PFSK-1 (cell line): ENCODE measurements around the gene TELO2.

Source experiments
- POLR2AphosphoS5 ChIP-seq: IDR thresholded peaks from 2 replicates; pipeline ENCODE4 v1.6.1; 2012; ENCODE audit warnings: low read depth, mild to moderate bottlenecking, control low read depth, low read length, moderate library complexity
- TAF1 ChIP-seq: IDR thresholded peaks from 2 replicates; pipeline ENCODE4 v1.6.1; 2012; ENCODE audit warnings: low read length, control low read depth, borderline replicate concordance; ENCODE audit not compliant: insufficient read depth
- TF ChIP-seq, protein P1 (sequence below), 2 experiments: IDR thresholded peaks; 2 replicates each; pipeline versions ENCODE4 v1.6.1 to v1.8.0; 2011 to 2012; ENCODE audit warnings: low read depth in 2 of 2, low read length in 2 of 2, control low read depth in 1 of 2, inconsistent platforms in 1 of 2, mild to moderate bottlenecking in 1 of 2, moderate library complexity in 1 of 2; ENCODE audit not compliant: insufficient read depth in 1 of 2

DNA sequence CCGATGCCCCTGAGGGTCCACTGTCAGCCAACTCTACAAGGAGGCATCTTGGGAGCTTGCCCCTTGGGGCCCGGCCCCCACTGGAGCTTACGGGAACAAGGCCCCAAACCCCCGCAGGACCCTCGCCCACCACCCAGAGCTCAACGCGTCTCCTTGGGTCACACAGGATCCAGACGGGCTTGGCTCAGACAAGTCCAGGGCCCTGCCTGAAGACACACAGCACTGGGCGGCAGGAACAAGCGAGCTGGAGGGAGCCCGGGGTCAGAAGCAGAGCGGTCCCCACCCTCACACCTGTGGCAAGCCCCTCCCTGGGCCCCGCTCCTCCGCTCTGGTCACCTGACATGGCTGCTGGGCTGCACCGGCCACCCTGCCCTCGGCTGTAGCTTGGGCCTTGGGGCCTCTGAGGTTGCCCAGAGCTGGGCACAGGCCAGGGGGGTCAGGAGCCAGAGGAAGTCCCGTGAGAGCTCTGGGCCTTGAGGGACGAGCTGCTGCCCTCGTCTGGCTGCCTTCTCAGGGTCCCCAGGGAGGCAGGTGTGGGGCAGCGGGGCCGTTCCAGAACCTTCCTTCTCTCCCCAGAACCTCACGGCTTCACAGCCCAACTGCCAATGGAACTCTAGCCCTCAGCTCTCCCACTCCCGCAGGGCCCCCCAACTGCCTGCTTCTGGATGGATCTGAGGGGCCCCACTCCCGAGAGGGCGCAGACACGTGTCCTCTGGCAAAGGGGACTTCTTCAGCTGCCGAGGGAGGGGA lies 49.0 kb upstream of the TELO2 start, which contains the start of gene CCDC154:
- TF ChIP-seq POLR2AphosphoS5 (no peak), TAF1 (no peak)
- TF ChIP-seq, protein P1, sequence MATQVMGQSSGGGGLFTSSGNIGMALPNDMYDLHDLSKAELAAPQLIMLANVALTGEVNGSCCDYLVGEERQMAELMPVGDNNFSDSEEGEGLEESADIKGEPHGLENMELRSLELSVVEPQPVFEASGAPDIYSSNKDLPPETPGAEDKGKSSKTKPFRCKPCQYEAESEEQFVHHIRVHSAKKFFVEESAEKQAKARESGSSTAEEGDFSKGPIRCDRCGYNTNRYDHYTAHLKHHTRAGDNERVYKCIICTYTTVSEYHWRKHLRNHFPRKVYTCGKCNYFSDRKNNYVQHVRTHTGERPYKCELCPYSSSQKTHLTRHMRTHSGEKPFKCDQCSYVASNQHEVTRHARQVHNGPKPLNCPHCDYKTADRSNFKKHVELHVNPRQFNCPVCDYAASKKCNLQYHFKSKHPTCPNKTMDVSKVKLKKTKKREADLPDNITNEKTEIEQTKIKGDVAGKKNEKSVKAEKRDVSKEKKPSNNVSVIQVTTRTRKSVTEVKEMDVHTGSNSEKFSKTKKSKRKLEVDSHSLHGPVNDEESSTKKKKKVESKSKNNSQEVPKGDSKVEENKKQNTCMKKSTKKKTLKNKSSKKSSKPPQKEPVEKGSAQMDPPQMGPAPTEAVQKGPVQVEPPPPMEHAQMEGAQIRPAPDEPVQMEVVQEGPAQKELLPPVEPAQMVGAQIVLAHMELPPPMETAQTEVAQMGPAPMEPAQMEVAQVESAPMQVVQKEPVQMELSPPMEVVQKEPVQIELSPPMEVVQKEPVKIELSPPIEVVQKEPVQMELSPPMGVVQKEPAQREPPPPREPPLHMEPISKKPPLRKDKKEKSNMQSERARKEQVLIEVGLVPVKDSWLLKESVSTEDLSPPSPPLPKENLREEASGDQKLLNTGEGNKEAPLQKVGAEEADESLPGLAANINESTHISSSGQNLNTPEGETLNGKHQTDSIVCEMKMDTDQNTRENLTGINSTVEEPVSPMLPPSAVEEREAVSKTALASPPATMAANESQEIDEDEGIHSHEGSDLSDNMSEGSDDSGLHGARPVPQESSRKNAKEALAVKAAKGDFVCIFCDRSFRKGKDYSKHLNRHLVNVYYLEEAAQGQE (IDR thresholded peaks at IDR 0.05; ENCODE audit: insufficient read depth in 1 of 2, low read depth in 2 of 2, low read length in 2 of 2), result no peak
